K562 (cell line): Measurements from ENCODE around the gene NT5C. TPM values are rescaled to one million over a fixed set of nuclear protein-coding genes. Genes with fewer than 3 reads are reported as not detected.
A peak's percentile ranks its signal among the peaks of the same experiment; 100 is the strongest.
"Not testable (repeated sequence)": the region's sequence is repeated elsewhere in the genome, so short reads cannot be mapped to it uniquely, and the experiment has no call there.

Source experiments
- ATAC-seq: fragments of 200-7000 bp; cut with Tn5 transposase; 3 replicates; pipeline ENCODE4 v1.9.1; 2020; ENCODE audit warnings: moderate library complexity
- BruUV-seq: library from RNA; stranded (reverse); fragments of 400-500 nt; replicated peaks from 2 replicates; lab custom pipeline; 2021; lab: Mats Ljungman, UMichigan
- CTCF ChIA-PET: fragments of 300-600 bp; formaldehyde crosslinking; extraction: SDS; loops from one replicate; lab custom pipeline; 2021; ENCODE audit warnings: low intra/inter-chr PET ratio; lab: Yijun Ruan, JAX
- POLR2A ChIA-PET: fragments of 300-600, 350-650 bp; sonication (Branson Sonifier 250); formaldehyde crosslinking; extraction: SDS; loops from one replicate; lab custom pipeline; 2021; ENCODE audit warnings: antibody characterized with exemption, inconsistent platforms; lab: Yijun Ruan, JAX
- DNase-seq, 4 experiments: peaks; one replicate each; pipeline versions ENCODE4 v3.0.0 to v3.0.0-alpha.2; 2011 to 2018; ENCODE audit warnings: low spot score in 3 of 4, mixed read lengths in 3 of 4; ENCODE audit errors: extremely low read depth in 1 of 4
- FAIRE-seq: peaks from 2 replicates; lab custom pipeline; 2011; peaks lifted over from hg19 to GRCh38; lab: Jason Lieb, UNC
- H2AFZ ChIP-seq: 2 replicates; pipeline ENCODE4 v1.6.0; 2011; ENCODE audit warnings: low read depth, low read length, control low read depth, inconsistent platforms
- H3K27ac ChIP-seq: fragments of 200-600 bp; 3 replicates; pipeline ENCODE4 v1.8.0; 2011; ENCODE audit warnings: low read depth, mild to moderate bottlenecking, control low read depth, inconsistent platforms, low read length, moderate library complexity, mixed read lengths; ENCODE audit errors: extremely low read depth
- H3K27me3 ChIP-seq, 2 experiments: fragments of 300-600 bp in 1 of 2; 2 replicates in 1 of 2; 3 replicates in 1 of 2; pipeline versions ENCODE4 v1.6.0 to v1.8.0; 2011; ENCODE audit warnings: inconsistent platforms in 2 of 2, low read length in 2 of 2, mild to moderate bottlenecking in 1 of 2, mixed read lengths in 1 of 2, moderate library complexity in 1 of 2; ENCODE audit not compliant: control insufficient read depth in 2 of 2, insufficient read depth in 2 of 2
- H3K36me3 ChIP-seq: fragments of 300-600 bp; 3 replicates; pipeline ENCODE4 v1.8.0; 2011; ENCODE audit warnings: mild to moderate bottlenecking, low read length, inconsistent platforms; ENCODE audit not compliant: control insufficient read depth, insufficient read depth
- H3K4me1 ChIP-seq, 2 experiments: fragments of 200-600 bp in 1 of 2; replicated peaks in 1 of 2; 2 replicates in 1 of 2; 3 replicates in 1 of 2; pipeline versions ENCODE4 v1.5.1 to v1.8.0; 2011; ENCODE audit warnings: inconsistent platforms in 2 of 2, low read length in 2 of 2, mild to moderate bottlenecking in 1 of 2, mixed read lengths in 1 of 2, moderate library complexity in 1 of 2; ENCODE audit not compliant: control insufficient read depth in 2 of 2, insufficient read depth in 2 of 2
- H3K4me2 ChIP-seq: 2 replicates; pipeline ENCODE4 v1.6.1; 2011; ENCODE audit warnings: low read length, control low read depth, inconsistent platforms, mixed read lengths; ENCODE audit not compliant: insufficient read depth
- H3K4me3 ChIP-seq: fragments of 200-600 bp; sonication (generic), shearing (Covaris generic); 2 replicates; pipeline ENCODE4 v1.5.1; 2016; ENCODE audit warnings: control low read depth, inconsistent platforms
- H3K79me2 ChIP-seq: fragments of 200-600 bp; 3 replicates; pipeline ENCODE4 v1.8.0; 2011; ENCODE audit warnings: low read length, inconsistent platforms; ENCODE audit not compliant: control insufficient read depth, insufficient read depth
- H3K9ac ChIP-seq, 2 experiments: 2 replicates each; pipeline versions ENCODE4 v1.6.0 to v1.6.1; 2011; ENCODE audit warnings: low read depth in 2 of 2, low read length in 2 of 2, control low read depth in 1 of 2, inconsistent platforms in 1 of 2, mild to moderate bottlenecking in 1 of 2, mixed read lengths in 1 of 2; ENCODE audit not compliant: insufficient read depth in 1 of 2
- H3K9me1 ChIP-seq: one replicate; pipeline ENCODE4 v1.6.0; 2011; ENCODE audit warnings: inconsistent platforms, mild to moderate bottlenecking, low read length, moderate library complexity; ENCODE audit not compliant: control insufficient read depth, insufficient read depth
- H3K9me3 ChIP-seq: replicated peaks from 2 replicates; pipeline ENCODE4 v1.5.1; 2011; ENCODE audit warnings: low read depth, low read length, inconsistent platforms; ENCODE audit not compliant: control insufficient read depth, insufficient read depth
- H4K20me1 ChIP-seq: replicated peaks from 2 replicates; pipeline ENCODE4 v1.6.1; 2011; ENCODE audit warnings: low read length, inconsistent platforms, mixed read lengths; ENCODE audit not compliant: control insufficient read depth, insufficient read depth
- ARNT ChIP-seq, 2 experiments: fragments of 450-650 bp; IDR thresholded peaks; 2 replicates each; pipeline ENCODE4 v1.6.1; 2016; ENCODE audit warnings: mild to moderate bottlenecking in 1 of 2
- DPF2 ChIP-seq: fragments of 450-650 bp; IDR thresholded peaks from 2 replicates; pipeline ENCODE4 v1.6.1; 2016
- HLTF ChIP-seq: fragments of 450-650 bp; IDR thresholded peaks from 2 replicates; pipeline ENCODE4 v1.6.1; 2016
- SMARCA5 ChIP-seq: fragments of 450-650 bp; IDR thresholded peaks from 2 replicates; pipeline ENCODE4 v1.6.1; 2016
- THRAP3 ChIP-seq: fragments of 450-650 bp; IDR thresholded peaks from 2 replicates; pipeline ENCODE4 v1.6.1; 2016; ENCODE audit warnings: mild to moderate bottlenecking, inconsistent platforms, borderline replicate concordance
- WGBS: fragments of 100-300 bp; shearing (Covaris generic); methylation state at CpG from one replicate; pipeline ENCODE4 v1.1.6; 2016; ENCODE audit warnings: low coverage, mixed read lengths; ENCODE audit not compliant: insufficient coverage; ENCODE audit errors: missing lambda C conversion rate; 5-methylcytosine and 5-hydroxymethylcytosine counted together
- in situ Hi-C: fragments of 300-500 bp; cut with MboI; formaldehyde crosslinking; loops from 4 replicates; pipeline ENCODE4 v1.15.0; 2018; ENCODE audit warnings: inconsistent platforms, mixed read lengths
- intact Hi-C: fragments of 100-400 bp; cut with micrococcal nuclease; formaldehyde crosslinking; loops from 2 replicates; pipeline ENCODE4 v1.14.2; 2022
- polyA plus RNA-seq, 8 experiments: library from polyadenylated mRNA; depleted of rRNA in 4 of 8; stranded (reverse) in 5 of 8; unstranded in 3 of 8; fragments of >200 nt; fragmentation: Nextera tagmentation in 2 of 8; fragmentation: Illumina TruSeq in 1 of 8; extraction: Ambion mirVana in 2 of 8; extraction: Trizol in 1 of 8; gene quantifications; 2 replicates each; pipeline versions ENCODE4 v1.2.1 to v1.2.3, GENCODE V29; 2011 to 2014; ENCODE audit warnings: inconsistent platforms in 1 of 8, missing spikeins in 1 of 8
- total RNA-seq, 7 experiments: library from RNA; depleted of rRNA in 6 of 7; stranded (reverse); fragments of >200 nt in 6 of 7; fragmentation: Illumina TruSeq in 2 of 7; extraction: Trizol in 2 of 7; gene quantifications; 2 replicates each; pipeline versions ENCODE4 v1.2.1 to v1.2.3, GENCODE V29; 2011 to 2021; ENCODE audit warnings: low replicate concordance in 1 of 7
- TF ChIP-seq, protein P1 (sequence below): fragments of 450-650 bp; IDR thresholded peaks from 2 replicates; pipeline ENCODE4 v1.6.1; 2016; ENCODE audit warnings: antibody characterized with exemption
- TF ChIP-seq, protein P2 (sequence below), 2 experiments: fragments of 450-650 bp; IDR thresholded peaks; 2 replicates each; pipeline ENCODE4 v1.6.1; 2016
- TF ChIP-seq, protein P3 (sequence below): fragments of 200-800 bp; sonication (Bioruptor generic); IDR thresholded peaks from 2 replicates; pipeline ENCODE4 v1.6.1; 2017; ENCODE audit warnings: missing genetic modification characterization, missing compliant biosample characterization
- TF ChIP-seq, protein P4 (sequence below): sonication (generic); formaldehyde crosslinking; IDR thresholded peaks from 2 replicates; pipeline ENCODE4 v1.8.1; 2023; ENCODE audit warnings: mild to moderate bottlenecking, missing genetic modification reagents

The NT5C gene
- total and polyA plus RNA-seq, 9 of the 15 experiments (the other 6 are each of a cell fraction or from before 2014, with no cell fraction given), result 2.9 to 205 (median 45.0) TPM

DNA sequence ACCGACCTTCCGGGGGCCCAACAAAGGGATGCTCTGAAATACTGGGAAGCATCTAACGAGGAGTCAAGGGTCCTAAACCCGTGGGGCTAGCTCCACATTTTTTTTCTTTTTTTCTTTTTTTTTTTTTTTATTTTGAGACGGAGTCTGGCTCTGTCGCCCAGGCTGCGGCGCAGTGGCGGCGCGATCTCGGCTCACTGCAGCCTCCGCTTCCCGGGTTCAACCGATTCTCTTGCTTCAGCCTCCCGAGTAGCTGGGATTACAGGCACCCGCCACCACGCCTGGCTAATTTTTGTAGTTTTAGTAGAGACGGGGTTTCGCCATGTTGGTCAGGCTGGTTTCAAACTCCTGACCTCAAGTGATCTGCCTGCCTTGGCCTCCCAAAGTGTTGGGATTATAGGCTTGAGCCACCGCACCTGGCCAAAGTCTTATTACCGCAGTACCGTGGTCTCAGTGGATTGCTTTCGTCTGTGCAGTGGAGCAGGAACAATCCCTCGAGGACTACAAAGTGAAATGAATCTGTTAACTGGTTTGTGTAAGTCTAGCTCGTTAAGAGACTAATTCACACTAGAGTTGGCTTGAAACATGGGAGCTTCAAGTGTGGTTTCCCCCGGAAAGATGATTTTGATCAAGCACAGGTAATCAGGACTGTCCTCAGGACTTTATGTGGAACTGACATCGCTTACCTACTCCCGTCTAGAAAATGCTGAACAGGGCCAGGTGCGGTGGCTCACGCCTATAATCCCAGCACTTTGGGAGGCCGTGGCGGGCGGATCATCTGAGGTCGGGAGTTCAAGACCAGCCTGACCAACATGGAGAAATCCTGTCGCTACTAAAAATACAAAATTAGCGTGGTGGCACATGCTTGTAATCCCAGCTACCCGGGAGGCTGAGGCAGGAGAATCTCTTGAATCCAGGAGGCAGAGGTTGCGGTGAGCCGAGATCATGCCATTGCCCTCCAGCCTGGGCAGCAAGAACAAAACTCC lies 767 bp upstream of the NT5C start:
- Histone ChIP-seq H3K36me3 (peaks cover 44% of the 10 kb centered on the region), H3K27ac (peak overlapping the region; percentile 90), H3K9ac (peak overlapping the region; percentile 88 to 99; a peak in 3 of 4 replicates), H2AFZ (peak overlapping the region; percentile 92), H3K4me3 (peak overlapping the region; percentile 90), H3K4me1 (peaks cover 12 to 36% of the 10 kb centered on the region in 2 experiments; a peak in 4 of 5 replicates), H3K4me2 (peak overlapping the region; percentile 80), H3K79me2 (peaks cover 25% of the 10 kb centered on the region)
- DNase-seq, H4K20me1 ChIP-seq, in situ Hi-C loops, H3K9me3 ChIP-seq, H3K9me1 ChIP-seq, H3K27me3 ChIP-seq, ATAC-seq: not testable (repeated sequence)
- POLR2A ChIA-PET, result interaction anchor here (0.7 to 5.6 kb wide), 8 partner anchors 7 to 42 kb away, joined by 3 to 51 read pairs (median 4); partner anchors contain the start of genes ARMC7 and JPT1
- intact Hi-C loops, result loop anchor here (5.0 kb wide), 1 partner anchor 50 kb away; the partner anchor contains the start of gene SUMO2
- TSS peak; percentile 54 for BruUV-seq
- WGBS, result 77% methylated on average over 23 of the region's 40 CpGs
- CTCF ChIA-PET, result interaction anchor here (1.0 to 1.6 kb wide), 4 partner anchors 40 to 73 kb away, joined by 3 to 7 read pairs (median 4); no protein-coding TSS in a partner anchor
- FAIRE-seq, result peak; percentile 6
- TF ChIP-seq DPF2, result 0 out of 2 replicates have a peak, but pooled peaks have one; percentile 15
- 0 out of 2 replicates have a peak, but pooled peaks have one; percentile 32 for TF ChIP-seq SMARCA5
- TF ChIP-seq THRAP3, result 0 out of 2 replicates have a peak, but pooled peaks have one; percentile 81
- TF ChIP-seq, protein P1, sequence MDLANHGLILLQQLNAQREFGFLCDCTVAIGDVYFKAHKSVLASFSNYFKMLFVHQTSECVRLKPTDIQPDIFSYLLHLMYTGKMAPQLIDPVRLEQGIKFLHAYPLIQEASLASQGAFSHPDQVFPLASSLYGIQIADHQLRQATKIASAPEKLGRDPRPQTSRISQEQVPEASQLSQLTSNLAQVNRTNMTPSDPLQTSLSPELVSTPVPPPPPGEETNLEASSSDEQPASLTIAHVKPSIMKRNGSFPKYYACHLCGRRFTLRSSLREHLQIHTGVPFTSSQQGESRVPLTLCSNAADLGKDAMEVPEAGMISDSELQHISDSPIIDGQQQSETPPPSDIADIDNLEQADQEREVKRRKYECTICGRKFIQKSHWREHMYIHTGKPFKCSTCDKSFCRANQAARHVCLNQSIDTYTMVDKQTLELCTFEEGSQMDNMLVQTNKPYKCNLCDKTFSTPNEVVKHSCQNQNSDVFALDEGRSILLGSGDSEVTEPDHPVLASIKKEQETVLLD, result 0 out of 2 replicates have a peak, but pooled peaks have one; percentile 22
- peak in 1 of 2 experiments; percentile 60; a peak in 1 of 4 replicates for TF ChIP-seq ARNT (IDR thresholded peaks at IDR 0.05)
- peak; percentile 85; the same call in 1 of the 2 replicates for TF ChIP-seq HLTF
- TF ChIP-seq, protein P2, sequence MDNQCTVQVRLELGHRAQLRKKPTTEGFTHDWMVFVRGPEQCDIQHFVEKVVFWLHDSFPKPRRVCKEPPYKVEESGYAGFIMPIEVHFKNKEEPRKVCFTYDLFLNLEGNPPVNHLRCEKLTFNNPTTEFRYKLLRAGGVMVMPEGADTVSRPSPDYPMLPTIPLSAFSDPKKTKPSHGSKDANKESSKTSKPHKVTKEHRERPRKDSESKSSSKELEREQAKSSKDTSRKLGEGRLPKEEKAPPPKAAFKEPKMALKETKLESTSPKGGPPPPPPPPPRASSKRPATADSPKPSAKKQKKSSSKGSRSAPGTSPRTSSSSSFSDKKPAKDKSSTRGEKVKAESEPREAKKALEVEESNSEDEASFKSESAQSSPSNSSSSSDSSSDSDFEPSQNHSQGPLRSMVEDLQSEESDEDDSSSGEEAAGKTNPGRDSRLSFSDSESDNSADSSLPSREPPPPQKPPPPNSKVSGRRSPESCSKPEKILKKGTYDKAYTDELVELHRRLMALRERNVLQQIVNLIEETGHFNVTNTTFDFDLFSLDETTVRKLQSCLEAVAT (IDR thresholded peaks at IDR 0.05), result peak in 1 of 2 experiments; percentile 94; a peak in 2 of 4 replicates
- TF ChIP-seq, protein P3, sequence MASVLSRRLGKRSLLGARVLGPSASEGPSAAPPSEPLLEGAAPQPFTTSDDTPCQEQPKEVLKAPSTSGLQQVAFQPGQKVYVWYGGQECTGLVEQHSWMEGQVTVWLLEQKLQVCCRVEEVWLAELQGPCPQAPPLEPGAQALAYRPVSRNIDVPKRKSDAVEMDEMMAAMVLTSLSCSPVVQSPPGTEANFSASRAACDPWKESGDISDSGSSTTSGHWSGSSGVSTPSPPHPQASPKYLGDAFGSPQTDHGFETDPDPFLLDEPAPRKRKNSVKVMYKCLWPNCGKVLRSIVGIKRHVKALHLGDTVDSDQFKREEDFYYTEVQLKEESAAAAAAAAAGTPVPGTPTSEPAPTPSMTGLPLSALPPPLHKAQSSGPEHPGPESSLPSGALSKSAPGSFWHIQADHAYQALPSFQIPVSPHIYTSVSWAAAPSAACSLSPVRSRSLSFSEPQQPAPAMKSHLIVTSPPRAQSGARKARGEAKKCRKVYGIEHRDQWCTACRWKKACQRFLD (CRISPR knock-in tag), result 0 out of 2 replicates have a peak, but pooled peaks have one; percentile 43
- TF ChIP-seq, protein P4, sequence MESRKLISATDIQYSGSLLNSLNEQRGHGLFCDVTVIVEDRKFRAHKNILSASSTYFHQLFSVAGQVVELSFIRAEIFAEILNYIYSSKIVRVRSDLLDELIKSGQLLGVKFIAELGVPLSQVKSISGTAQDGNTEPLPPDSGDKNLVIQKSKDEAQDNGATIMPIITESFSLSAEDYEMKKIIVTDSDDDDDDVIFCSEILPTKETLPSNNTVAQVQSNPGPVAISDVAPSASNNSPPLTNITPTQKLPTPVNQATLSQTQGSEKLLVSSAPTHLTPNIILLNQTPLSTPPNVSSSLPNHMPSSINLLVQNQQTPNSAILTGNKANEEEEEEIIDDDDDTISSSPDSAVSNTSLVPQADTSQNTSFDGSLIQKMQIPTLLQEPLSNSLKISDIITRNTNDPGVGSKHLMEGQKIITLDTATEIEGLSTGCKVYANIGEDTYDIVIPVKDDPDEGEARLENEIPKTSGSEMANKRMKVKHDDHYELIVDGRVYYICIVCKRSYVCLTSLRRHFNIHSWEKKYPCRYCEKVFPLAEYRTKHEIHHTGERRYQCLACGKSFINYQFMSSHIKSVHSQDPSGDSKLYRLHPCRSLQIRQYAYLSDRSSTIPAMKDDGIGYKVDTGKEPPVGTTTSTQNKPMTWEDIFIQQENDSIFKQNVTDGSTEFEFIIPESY (CRISPR knock-in tag), result peak; percentile 91
- TF ChIP-seq, all 486 proteins: peak for 9; not testable (repeated sequence) for 477
